HEK293 (cell line): ENCODE results near the gene GAL3ST2.
"Not testable (repeated sequence)": the region's sequence is repeated elsewhere in the genome, so short reads cannot be mapped to it uniquely, and the experiment has no call there.

Source experiments
- MYNN ChIP-seq: fragments of 450-650 bp; formaldehyde crosslinking; IDR thresholded peaks from 2 replicates; pipeline ENCODE4 v1.5.1; 2016; ENCODE audit warnings: missing biosample characterization, missing genetic modification characterization, borderline replicate concordance
- ZBTB21 ChIP-seq: fragments of 450-650 bp; formaldehyde crosslinking; IDR thresholded peaks from 2 replicates; pipeline ENCODE4 v1.5.1; 2017; ENCODE audit warnings: missing biosample characterization, missing genetic modification characterization
- ZNF138 ChIP-seq: fragments of 450-650 bp; formaldehyde crosslinking; IDR thresholded peaks from 2 replicates; pipeline ENCODE4 v1.5.1; 2016; ENCODE audit warnings: missing biosample characterization, missing genetic modification characterization, borderline replicate concordance
- ZNF157 ChIP-seq: fragments of 450-650 bp; formaldehyde crosslinking; IDR thresholded peaks from 2 replicates; pipeline ENCODE4 v1.5.1; 2016; ENCODE audit warnings: missing biosample characterization, missing genetic modification characterization
- ZNF302 ChIP-seq: fragments of 450-650 bp; formaldehyde crosslinking; IDR thresholded peaks from 2 replicates; pipeline ENCODE4 v1.5.1; 2016; ENCODE audit warnings: missing biosample characterization, missing genetic modification characterization, low read depth
- ZNF670 ChIP-seq: fragments of 450-650 bp; formaldehyde crosslinking; IDR thresholded peaks from 2 replicates; pipeline ENCODE4 v1.5.1; 2016; ENCODE audit warnings: missing biosample characterization, missing genetic modification characterization, low read depth
- ZXDB ChIP-seq: fragments of 450-650 bp; formaldehyde crosslinking; IDR thresholded peaks from 2 replicates; pipeline ENCODE4 v1.5.1; 2016; ENCODE audit warnings: missing biosample characterization, missing genetic modification characterization
- TF ChIP-seq, protein P1 (sequence below): fragments of 450-650 bp; formaldehyde crosslinking; IDR thresholded peaks from 2 replicates; pipeline ENCODE4 v1.5.1; 2016; ENCODE audit warnings: missing biosample characterization, missing genetic modification characterization, low read depth
- TF ChIP-seq, protein P2 (sequence below): fragments of 450-650 bp; formaldehyde crosslinking; IDR thresholded peaks from 2 replicates; pipeline ENCODE4 v1.5.1; 2016; ENCODE audit warnings: missing biosample characterization, missing genetic modification characterization
- TF ChIP-seq, protein P3 (sequence below): IDR thresholded peaks from 2 replicates; pipeline ENCODE4 v1.6.1; 2011; ENCODE audit warnings: mild to moderate bottlenecking, low read depth, low read length, borderline replicate concordance

DNA sequence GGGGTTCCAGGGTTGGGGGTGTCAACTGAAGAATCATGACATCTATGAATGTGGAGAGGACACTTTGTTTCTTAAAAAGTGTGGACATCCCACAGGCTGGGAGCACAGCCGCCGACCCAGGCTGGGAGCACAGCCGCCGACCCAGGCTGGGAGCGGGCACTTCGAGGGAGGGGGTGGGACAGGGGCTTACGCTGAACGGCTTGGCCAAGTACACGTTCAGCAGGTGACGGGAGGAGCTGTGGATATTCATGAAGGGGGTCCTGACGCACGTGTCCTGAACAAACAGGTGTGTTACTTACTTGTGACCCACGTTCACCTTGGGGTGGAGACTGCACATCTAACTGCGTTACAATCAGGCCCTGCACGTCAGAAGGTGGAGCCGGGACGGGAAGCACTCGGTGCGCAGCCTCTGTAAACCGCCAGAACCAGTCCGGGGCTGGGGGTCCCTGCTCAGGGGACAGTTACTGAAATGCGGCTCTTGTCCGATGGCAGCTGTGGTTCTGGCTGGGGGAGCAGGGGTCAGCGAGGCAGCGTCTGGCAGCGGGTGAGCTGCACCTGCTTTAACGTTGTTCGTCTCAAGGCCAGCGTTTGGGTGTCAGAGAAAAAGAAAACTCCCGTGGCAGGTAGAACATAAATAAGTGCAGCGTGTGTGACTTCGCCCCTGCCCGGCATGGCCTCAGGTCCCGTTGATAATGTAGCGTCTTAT, 23.7 kb downstream of the GAL3ST2 start:
- TF ChIP-seq, protein P1, sequence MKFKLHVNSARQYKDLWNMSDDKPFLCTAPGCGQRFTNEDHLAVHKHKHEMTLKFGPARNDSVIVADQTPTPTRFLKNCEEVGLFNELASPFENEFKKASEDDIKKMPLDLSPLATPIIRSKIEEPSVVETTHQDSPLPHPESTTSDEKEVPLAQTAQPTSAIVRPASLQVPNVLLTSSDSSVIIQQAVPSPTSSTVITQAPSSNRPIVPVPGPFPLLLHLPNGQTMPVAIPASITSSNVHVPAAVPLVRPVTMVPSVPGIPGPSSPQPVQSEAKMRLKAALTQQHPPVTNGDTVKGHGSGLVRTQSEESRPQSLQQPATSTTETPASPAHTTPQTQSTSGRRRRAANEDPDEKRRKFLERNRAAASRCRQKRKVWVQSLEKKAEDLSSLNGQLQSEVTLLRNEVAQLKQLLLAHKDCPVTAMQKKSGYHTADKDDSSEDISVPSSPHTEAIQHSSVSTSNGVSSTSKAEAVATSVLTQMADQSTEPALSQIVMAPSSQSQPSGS, result not testable (repeated sequence)
- not testable (repeated sequence) for TF ChIP-seq ZNF138; MYNN (tag by site-specific recombination); ZNF670; ZNF157; ZNF302; ZXDB (tag by site-specific recombination); ZBTB21 (tag by site-specific recombination)
- TF ChIP-seq, protein P2, sequence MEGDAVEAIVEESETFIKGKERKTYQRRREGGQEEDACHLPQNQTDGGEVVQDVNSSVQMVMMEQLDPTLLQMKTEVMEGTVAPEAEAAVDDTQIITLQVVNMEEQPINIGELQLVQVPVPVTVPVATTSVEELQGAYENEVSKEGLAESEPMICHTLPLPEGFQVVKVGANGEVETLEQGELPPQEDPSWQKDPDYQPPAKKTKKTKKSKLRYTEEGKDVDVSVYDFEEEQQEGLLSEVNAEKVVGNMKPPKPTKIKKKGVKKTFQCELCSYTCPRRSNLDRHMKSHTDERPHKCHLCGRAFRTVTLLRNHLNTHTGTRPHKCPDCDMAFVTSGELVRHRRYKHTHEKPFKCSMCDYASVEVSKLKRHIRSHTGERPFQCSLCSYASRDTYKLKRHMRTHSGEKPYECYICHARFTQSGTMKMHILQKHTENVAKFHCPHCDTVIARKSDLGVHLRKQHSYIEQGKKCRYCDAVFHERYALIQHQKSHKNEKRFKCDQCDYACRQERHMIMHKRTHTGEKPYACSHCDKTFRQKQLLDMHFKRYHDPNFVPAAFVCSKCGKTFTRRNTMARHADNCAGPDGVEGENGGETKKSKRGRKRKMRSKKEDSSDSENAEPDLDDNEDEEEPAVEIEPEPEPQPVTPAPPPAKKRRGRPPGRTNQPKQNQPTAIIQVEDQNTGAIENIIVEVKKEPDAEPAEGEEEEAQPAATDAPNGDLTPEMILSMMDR, result not testable (repeated sequence)
- TF ChIP-seq, protein P3, sequence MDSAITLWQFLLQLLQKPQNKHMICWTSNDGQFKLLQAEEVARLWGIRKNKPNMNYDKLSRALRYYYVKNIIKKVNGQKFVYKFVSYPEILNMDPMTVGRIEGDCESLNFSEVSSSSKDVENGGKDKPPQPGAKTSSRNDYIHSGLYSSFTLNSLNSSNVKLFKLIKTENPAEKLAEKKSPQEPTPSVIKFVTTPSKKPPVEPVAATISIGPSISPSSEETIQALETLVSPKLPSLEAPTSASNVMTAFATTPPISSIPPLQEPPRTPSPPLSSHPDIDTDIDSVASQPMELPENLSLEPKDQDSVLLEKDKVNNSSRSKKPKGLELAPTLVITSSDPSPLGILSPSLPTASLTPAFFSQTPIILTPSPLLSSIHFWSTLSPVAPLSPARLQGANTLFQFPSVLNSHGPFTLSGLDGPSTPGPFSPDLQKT, result not testable (repeated sequence)
